ENCODE results near the gene NTN1.
"Not testable (repeated sequence)": the region's sequence is repeated elsewhere in the genome, so short reads cannot be mapped to it uniquely, and the experiment has no call there.

The NTN1 gene

DNA sequence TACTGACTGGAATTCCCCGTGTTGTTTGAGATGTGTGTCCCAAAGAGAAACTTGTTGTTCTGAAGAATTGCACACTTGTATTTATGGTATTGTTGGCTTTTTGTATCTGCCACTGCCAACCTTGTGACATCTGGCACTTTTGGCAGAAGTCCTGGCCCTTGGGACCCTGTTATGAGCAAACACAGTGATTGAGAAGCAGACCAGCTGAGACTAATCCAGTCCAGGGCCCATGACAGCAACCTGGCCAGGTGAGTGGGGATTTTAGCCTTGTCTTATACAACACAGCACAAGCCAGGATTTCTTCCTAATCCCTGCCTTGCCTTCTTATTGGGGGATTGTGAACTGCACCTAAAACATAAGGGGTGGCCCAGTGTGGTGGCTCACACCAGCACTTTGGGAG, 80.0 kb downstream of the NTN1 start:
- TF ChIP-seq, protein P1, sequence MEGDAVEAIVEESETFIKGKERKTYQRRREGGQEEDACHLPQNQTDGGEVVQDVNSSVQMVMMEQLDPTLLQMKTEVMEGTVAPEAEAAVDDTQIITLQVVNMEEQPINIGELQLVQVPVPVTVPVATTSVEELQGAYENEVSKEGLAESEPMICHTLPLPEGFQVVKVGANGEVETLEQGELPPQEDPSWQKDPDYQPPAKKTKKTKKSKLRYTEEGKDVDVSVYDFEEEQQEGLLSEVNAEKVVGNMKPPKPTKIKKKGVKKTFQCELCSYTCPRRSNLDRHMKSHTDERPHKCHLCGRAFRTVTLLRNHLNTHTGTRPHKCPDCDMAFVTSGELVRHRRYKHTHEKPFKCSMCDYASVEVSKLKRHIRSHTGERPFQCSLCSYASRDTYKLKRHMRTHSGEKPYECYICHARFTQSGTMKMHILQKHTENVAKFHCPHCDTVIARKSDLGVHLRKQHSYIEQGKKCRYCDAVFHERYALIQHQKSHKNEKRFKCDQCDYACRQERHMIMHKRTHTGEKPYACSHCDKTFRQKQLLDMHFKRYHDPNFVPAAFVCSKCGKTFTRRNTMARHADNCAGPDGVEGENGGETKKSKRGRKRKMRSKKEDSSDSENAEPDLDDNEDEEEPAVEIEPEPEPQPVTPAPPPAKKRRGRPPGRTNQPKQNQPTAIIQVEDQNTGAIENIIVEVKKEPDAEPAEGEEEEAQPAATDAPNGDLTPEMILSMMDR (conservative IDR thresholded peaks at IDR 0.05; ENCODE audit: low read depth, low read length): no peak
- no peak for DNase-seq (ENCODE audit: low read depth)
- H3K4me3 ChIP-seq (ENCODE audit: low read depth, low read length): no peak overlapping the region

DNA sequence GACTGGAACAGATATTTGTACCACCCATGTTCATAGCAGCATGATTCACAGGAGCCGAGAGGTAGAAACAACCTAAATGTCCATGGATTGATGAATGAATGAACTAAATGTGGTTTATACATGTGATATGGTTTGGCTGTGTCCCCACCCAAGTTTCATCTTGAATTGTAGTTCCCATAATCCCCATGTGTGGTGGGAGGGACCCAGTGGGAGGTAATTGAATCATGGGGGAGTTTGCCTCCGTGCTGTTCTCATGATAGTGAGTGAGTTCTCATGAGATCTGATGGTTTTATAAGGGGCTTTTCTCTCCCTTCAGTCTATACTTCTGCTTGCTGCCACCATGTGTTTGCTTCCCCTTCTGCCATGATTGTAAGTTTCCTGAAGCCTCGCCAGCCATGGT, 81.9 kb downstream of the NTN1 start:
- H3K4me3 ChIP-seq (ENCODE audit: low read depth, low read length); DNase-seq (ENCODE audit: low read depth): not testable (repeated sequence)

DNA sequence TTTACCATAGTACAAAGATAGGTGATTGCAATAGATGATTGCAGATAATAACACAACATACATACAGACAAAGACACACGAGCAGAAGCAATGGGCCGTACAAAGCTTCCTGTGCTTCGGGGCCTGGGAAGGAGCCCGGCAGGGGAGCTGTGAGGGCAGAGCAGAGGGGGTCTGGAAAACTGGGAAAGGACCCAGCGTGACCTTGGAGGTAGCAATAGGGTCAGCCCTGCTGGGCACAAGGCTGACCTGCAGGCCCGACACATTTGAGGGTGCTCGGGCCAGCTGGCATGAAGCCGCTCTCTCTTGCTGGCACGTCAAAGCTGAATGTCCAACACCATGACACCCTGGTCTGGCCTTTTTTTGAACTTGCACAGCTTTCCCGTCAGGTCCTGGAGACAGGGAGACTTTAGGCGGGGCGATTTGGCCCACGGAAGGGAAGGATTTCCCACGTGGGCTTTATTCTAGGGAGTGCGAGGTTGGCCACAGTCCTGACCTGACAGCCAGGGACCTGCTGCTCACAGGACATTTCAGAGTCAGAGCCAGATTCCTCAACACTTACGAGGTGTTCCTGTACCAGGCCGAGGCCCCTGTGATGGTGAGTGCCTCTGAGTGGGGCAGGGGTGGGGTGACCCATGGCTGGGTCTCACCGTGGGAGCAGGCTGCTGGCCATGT, 83.2 kb downstream of the NTN1 start:
- no peak overlapping the region for H3K4me3 ChIP-seq (ENCODE audit: low read depth, low read length)
- TF ChIP-seq, protein P1 (conservative IDR thresholded peaks at IDR 0.05; ENCODE audit: low read depth, low read length): no peak
- no peak for DNase-seq (ENCODE audit: low read depth)

- no peak overlapping the region for H3K4me3 ChIP-seq (ENCODE audit: low read depth, low read length)
- TF ChIP-seq, protein P1 (conservative IDR thresholded peaks at IDR 0.05; ENCODE audit: low read depth, low read length): no peak
- DNase-seq (ENCODE audit: low read depth): no peak
These were observed 84.0 kb downstream of the NTN1 start for GRCh38 chr17:9105068-9105868.

DNA sequence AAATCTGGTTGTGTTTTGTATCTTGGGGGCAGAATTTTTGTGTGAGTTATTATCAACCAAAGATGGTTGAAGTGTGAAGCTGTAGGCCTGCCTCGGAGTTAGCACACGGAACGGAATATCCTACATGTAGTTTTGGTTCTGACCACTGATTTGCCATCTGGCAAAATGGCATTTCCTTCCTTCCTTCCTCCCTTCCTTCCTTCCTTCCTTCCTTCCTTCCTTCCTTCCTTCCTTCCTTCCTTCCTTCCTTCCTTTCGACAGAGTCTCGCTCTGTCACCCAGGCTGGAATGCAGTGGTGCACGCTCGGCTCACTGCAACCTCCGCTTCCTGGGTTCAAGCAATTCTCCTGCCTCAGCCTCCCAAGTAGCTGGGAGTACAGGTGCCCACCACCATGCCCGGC, 85.0 kb downstream of the NTN1 start:
- H3K4me3 ChIP-seq (ENCODE audit: low read depth, low read length); DNase-seq (ENCODE audit: low read depth): not testable (repeated sequence)

DNA sequence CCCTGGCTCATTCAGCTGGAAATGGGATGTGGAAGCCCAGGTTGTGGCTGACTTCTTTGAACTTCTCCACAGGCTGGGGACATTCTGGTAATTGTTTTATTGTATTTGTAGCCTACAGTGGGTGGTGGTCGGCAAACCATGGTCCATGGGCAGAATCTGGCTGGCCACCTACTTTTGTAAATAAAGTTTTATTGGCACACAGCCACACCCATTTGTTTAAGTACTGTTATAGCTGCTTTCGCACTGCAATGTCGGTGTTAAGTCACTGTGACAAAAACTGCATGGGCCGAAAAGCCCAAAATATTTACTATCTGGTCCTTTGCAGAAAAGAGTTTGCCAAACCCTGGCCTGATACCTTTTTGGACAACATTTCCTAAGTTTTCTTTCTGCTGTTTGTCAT, 86.2 kb downstream of the NTN1 start:
- no peak overlapping the region for H3K4me3 ChIP-seq (ENCODE audit: low read depth, low read length)
- DNase-seq (ENCODE audit: low read depth): no peak
- TF ChIP-seq, protein P1 (conservative IDR thresholded peaks at IDR 0.05; ENCODE audit: low read depth, low read length): no peak

DNA sequence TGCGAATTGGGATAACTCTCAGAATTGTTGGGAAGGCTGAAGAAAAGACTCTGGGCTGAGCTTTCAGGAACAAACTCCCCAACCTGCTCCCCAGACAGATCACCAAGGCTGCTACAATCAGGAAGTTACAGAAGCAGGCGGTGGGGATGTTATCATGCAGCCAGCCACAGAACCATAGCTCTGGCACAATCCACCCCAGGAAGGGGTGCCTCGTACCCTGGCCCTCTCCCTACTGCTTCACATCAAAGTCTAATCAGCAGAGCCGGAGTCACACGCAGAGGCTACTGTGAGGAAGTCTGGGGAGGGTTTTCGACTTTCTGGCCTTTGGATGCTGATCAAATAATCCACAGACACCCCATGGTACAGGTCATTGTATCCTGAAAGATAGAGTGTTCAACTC, 86.8 kb downstream of the NTN1 start:
- DNase-seq (ENCODE audit: low read depth): no peak
- TF ChIP-seq, protein P1 (conservative IDR thresholded peaks at IDR 0.05; ENCODE audit: low read depth, low read length): no peak
- no peak overlapping the region for H3K4me3 ChIP-seq (ENCODE audit: low read depth, low read length)

DNA sequence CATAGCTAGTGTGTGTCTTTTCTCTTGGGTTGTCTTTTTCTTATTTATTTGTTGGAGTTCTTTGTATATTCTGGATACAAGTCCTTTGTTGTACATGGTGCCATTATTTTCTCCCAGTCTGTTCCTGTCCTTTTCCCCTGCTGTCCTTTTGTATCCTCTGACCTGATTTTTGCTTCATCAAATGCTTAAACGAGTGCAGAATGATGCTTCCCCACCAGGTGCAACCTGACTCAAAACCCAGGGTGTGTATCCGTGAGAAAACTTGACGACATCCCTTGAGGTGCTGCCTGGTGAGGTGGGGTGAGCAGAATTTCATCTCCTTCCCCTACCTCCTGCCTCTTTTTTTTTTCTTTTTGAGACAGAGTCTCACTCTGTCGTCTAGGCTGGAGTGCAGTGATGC, 88.6 kb downstream of the NTN1 start:
- TF ChIP-seq, protein P1 (conservative IDR thresholded peaks at IDR 0.05; ENCODE audit: low read depth, low read length): no peak
- H3K4me3 ChIP-seq (ENCODE audit: low read depth, low read length): no peak overlapping the region
- no peak for DNase-seq (ENCODE audit: low read depth)

Data from choroid plexus epithelial cell (primary cell).